Measurements from ENCODE around the gene HSPBP1. TPM values are rescaled to one million over a fixed set of nuclear protein-coding genes. Genes with fewer than 3 reads are reported as not detected.
A peak's percentile ranks its signal among the peaks of the same experiment; 100 is the strongest.

Gene HSPBP1
- total and polyA plus RNA-seq, 9 of the 15 experiments (the other 6 are each of a cell fraction or from before 2014, with no cell fraction given): 0.83 to 81.3 (median 21.8) TPM

GRCh38 chr19:55259540-55260210 lies 20.2 kb downstream of the HSPBP1 start (continued):
- TF ChIP-seq LCOR (CRISPR knock-in tag; IDR thresholded peaks at IDR 0.05): no peak
- TF ChIP-seq SIN3B (IDR thresholded peaks at IDR 0.05; ENCODE audit: low read depth): no peak
- TF ChIP-seq NFRKB (IDR thresholded peaks at IDR 0.05; ENCODE audit: low read depth): peak; percentile 90
- TF ChIP-seq RBM14 (IDR thresholded peaks at IDR 0.05; ENCODE audit: borderline replicate concordance, insufficient read depth, low read depth, low read length): no peak
- no peak for TF ChIP-seq SAFB2 (IDR thresholded peaks at IDR 0.05; ENCODE audit: borderline replicate concordance, low read depth, low read length, severe bottlenecking)
- TF ChIP-seq EP400 (IDR thresholded peaks at IDR 0.05): no peak
- TF ChIP-seq ZNF584 (CRISPR knock-in tag; IDR thresholded peaks at IDR 0.05; ENCODE audit: low read depth): no peak; the same call in 1 of the 2 replicates
- peak; percentile 96; the same call in 1 of the 2 replicates for TF ChIP-seq RERE (CRISPR knock-in tag; IDR thresholded peaks at IDR 0.05; ENCODE audit: borderline replicate concordance)
- TF ChIP-seq MCM2 (IDR thresholded peaks at IDR 0.05; ENCODE audit: low read depth): no peak
- TF ChIP-seq NELFE (IDR thresholded peaks at IDR 0.05; ENCODE audit: insufficient read depth, insufficient read length): no peak
- TF ChIP-seq AFF4 (CRISPR knock-in tag; IDR thresholded peaks at IDR 0.05): no peak
- TF ChIP-seq DEAF1 (CRISPR knock-in tag; IDR thresholded peaks at IDR 0.05): no peak
- no peak for TF ChIP-seq MTA2 (IDR thresholded peaks at IDR 0.05; ENCODE audit: low read depth)
- no peak for TF ChIP-seq NCOA4 (IDR thresholded peaks at IDR 0.05; ENCODE audit: partially characterized antibody)
- no peak for TF ChIP-seq HDAC2 (IDR thresholded peaks at IDR 0.05)
- no peak for TF ChIP-seq ATF7 (IDR thresholded peaks at IDR 0.05)
- no peak; the same call in 1 of the 2 replicates for TF ChIP-seq RBFOX2 (IDR thresholded peaks at IDR 0.05; ENCODE audit: low read depth, low read length)
- TF ChIP-seq FOXA1 (IDR thresholded peaks at IDR 0.05; ENCODE audit: borderline replicate concordance): no peak
